HG02759 (cell line): ENCODE measurements around the gene GSTO2.

Experiments used
- ATAC-seq: cut with Tn5 transposase; IDR thresholded peaks from one replicate; pipeline ENCODE4 v1.9.1; 2021; ENCODE audit warnings: mild to moderate bottlenecking, moderate library complexity; ENCODE audit not compliant: unreplicated experiment

GSTO2 gene

DNA sequence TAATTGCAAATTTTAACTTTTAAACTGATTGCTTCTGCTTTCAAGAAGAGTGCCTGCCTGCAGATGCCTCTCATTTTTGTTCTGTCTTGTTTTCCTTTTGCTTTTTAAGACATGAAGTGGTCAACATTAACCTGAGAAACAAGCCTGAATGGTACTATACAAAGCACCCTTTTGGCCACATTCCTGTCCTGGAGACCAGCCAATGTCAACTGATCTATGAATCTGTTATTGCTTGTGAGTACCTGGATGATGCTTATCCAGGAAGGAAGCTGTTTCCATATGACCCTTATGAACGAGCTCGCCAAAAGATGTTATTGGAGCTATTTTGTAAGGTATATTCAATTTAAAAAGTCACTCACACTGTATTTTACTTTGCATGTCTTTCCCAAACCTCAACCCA lies 8.8 kb downstream of the GSTO2 start:
- ATAC-seq = no peak

DNA sequence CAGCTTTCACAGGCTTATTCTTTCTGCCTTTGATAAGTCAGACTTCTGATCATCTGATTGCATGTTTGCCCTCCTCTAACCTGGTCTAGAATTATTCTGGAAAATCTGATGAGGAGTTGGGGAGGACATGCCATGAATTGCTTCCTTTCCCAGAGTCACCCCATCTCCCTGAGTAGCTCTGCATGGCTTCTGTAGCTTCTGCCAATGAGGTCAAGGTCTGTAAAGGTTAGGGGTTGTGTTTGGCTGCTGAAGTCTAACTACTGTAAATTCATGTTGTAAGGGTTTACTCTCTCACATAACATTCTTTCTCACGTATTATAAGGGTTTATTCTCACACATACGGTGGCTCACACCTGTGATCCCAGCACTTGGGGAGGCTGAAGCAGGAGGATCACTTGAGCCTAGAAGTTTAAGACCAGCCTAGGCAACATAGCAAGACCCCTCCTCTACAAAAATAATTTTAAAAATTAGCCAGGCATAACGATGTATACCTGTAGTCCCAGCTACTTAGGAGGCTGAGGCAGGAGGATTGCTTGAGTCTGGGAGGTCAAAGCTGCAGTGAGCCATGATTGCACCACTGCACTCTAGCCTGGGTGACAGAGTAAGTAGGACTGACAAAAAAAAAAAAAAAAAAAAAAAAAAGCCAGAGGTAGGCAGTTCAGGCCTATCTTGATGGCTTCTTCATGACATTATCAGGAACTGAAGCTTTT lies 10.7 kb downstream of the GSTO2 start:
- ATAC-seq = no peak

DNA sequence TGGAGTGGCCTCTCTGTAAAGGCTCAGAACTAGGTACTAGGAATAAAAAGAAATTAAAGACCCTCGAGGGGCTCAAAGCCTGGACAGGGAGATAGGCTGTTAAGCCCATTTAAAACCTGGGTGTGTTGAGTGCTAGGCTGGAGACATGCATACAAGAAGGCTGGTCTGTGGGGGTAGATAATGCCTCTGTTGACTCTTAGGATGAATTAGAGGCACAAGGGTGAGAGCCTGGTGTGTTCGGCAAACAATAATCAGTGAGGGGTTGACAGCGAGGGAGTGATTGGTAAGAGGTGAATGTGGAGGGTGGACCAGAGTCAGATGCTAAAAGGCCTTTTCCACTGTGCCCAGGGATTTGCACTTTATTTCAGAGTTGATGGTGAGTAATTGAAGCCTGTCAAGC lies 12.7 kb downstream of the GSTO2 start:
- ATAC-seq = no peak

DNA sequence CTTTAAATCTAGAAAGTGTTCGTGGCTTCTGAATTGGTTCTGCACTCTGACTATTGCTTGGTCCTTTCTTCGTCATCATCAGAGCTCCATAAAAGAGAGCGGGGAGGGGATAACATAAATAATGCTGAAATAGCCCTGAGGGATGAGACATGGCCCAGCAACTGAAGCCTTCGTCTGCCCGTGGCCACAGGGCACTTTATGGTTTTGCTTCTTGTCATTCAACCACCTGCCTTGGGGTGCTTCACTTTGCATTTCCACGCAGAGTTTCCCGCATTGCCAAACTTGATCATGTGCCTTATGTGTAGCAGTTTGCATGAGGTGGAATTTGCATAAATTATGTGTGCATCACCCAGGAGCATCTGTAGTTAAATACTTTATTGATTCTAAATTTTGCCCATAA lies 15.9 kb downstream of the GSTO2 start:
- ATAC-seq = no peak

DNA sequence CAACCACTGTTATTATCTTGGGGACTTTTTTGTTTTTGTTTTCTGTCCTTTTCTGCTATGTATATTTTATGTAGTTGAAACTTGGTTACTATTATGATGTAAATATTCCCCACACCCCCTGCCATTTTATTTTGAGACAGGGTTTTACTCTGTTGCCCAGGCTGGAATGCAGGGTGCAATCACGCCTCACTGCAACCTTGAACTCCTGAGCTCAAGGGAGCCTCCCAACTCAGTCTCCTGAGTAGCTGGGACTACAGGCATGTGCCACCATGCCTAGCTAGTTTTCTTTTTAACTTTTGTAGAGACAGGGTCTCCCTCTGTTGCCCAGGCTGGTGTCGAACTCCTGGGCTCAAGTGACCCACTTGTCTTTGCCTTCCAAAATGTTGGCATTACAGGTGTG lies 18.0 kb downstream of the GSTO2 start:
- no peak for ATAC-seq

DNA sequence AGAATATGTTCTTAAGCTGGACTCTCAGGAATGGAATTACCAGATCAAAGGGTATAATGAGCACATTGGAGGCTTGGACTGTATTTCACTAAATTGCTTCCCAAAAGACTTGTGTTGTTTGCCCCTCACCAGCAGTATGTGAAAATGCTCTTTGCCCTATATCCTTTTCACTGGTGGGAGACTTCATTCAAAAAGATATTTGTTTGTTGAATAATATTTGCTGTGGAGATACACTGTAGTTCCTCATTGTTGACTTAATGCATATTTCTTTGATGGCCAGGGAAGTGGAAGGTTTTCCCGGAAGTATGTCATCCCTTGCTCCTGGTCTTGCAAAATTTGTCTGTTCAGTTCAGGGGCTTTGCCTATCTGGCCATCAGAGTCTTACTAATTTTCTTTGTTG lies 19.4 kb downstream of the GSTO2 start:
- no peak for ATAC-seq

DNA sequence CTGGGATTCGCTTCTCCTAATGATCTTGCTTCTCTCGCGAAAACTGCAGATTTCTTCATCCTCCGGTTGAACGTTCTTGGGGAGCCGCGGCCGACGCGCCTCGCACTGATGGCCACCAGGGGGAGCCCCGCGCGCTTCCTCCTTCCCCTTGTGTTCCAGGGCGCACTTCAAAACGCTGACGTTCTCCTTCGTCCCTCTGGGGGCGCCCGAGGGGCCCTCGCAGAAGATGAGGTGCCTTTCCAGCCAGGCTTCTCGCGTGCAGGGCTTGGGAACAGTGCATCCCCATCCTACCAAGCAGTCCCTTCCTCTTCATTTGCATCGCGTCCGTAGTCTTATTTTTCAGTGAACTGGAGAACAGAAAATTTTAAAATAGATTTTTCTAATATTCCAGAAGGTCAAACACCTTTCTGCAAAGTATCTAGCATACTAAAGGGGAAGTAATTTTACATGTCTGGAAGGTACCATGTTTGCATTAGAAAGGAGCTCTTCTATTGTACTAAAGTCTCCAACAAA lies 22.5 kb downstream of the GSTO2 start:
- ATAC-seq = peak; percentile 99

DNA sequence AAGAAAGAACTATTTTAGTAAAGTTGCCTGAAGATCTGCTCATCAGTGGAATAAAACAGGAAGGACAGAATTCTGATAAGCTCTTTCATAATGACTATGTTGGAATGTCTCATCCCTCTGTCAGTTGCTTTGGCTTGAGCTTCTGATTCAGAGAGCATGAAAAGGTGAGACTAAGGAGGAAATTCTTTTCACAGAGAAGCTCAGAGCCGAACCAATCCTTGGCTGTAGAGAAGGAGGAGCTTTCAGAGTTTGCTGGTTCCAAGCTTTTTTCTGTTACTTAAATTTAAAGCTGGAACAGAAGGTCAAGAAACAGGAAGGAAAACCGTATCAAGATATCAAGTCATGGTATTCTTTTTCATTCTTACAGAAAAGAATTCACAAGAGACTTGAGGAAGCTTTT lies 24.0 kb downstream of the GSTO2 start:
- no peak for ATAC-seq

DNA sequence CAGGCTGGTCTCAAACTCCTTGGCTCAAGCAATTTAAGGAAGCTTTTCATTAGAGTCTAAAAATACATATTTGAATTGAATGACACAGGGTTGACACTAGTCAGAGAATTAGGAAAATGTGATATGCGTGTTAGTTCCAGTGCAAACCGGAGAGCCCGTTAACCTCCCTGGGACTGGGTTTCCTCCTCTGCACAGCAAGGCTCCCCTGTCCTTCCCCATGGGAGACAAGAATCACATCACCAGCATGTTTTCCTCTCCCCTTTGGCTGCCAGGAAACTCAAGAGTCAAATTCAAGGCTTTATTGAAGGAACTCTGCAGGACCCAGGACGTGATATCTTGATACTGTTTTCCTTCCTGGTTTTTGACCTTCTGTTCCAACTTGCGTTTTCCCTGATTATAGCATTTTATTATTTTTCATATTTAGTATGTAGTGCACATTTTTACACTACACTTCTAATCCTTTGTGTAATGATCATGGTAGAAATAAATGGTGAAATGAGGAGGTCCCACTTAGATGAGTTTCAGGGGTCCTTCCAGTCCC lies 24.9 kb downstream of the GSTO2 start:
- no peak for ATAC-seq

DNA sequence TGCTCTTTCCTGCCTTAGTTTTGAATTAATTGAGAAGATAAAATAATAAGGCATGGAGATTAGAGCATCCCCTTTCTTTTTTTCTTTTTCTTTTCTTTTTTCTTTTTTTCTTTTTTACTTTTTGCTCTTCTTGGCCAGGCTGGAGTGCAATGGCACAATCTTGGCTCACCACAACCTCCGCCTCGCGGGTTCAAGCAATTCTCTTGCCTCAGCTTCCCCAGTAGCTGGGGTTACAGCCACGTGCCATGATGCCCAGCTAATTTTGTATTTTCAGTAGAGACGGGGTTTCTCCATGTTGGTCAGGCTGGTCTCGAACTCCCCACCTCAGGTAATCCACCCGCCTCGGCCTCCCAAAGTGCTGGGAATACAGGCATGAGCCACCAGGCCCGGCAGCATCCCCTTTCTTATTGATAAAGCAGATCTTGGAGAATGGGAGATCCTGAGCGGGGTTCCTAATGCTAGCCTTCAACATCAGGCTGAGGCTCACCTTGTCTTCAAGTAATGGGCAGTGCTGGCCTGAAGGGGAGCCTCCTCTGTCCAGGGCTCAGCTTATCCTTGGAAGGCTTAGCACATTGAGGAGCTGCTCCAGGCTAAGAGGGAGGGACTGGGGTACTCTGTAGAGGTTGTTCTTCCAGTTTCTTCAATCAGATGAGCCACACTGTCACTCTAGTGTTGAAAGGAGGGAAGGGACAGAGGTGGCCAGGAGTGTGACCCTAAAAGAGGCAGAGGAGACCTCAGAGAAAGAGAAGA lies 27.9 kb downstream of the GSTO2 start:
- no peak for ATAC-seq

DNA sequence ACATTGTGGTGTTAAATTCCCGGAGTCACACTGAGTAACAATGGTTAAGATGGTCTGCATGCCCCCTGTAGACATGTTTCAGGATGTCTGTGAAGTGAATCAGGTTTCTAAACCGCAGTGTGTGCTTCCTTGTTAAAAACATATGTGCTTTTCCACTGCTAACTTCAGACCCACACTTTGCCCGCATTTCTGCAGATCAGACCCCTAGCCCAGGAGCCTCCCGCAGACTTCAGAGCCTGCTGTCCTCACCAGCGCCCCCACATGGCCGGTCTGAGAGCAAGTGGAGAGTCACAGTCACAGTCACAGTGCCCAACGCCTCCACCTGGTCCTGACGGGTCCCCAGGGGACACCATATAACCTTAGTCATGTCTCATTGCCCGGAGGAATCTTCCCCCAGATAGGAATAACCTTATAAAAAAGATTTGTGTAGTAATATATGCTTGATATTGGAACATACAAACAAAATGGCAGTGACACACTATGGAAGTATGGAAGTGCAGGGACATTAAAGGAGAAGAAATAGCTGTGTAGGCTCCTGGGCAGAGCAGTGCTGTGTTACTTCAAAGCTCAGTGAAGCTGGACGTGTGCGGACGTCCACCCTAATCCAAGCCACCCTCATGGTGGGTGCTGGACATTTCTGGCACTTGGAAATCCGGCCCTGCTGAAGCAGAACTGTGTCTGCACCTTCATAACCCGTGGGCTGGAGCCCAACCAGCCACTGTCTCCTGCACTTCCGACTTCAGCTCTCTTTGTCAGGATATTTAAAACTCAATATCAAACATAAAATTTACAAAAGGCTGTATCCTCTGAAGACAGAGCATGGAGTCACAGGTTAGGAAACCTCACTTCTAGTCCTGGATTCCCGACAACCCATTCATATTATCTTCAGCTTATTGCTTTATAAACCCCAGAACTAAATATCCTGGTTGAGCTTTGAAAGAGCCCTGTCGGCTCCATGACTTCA lies 29.0 kb downstream of the GSTO2 start:
- ATAC-seq = no peak

DNA sequence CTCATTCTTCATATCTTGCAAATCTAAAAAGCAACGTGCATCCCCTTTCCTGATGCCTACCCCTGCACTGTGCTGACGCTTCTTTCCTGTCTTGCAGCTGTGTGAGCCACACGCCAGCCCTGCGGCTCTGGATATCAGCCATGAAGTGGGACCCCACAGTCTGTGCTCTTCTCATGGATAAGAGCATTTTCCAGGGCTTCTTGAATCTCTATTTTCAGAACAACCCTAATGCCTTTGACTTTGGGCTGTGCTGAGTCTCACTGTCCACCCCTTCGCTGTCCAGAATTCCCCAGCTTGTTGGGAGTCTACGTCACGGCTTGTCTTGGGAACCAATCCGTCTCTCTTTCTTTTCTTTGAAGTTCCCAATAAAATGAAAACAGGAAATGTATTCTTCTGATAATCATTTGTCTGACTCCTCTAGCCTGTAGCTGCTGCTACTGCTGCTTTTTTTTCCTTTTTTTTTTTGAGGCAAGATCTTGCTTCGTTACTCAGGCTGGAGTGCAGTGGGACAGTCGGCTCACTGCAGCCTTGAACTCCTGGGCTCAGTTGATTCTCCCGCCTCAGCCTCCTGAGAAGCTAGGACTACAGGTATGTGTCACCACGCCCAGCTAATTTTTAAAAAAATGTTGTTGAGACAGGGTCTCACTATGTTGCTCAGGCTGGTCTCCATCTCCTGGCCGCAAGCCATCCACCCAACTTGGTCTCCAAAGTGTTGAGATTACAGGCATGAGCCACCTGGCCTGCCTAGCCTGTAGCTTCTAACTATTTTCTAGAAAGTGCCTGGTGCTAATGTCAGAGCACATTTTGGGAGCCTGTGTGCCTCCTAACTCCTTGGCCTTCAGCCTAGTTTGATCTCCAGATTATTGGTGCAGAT lies 30.3 kb downstream of the GSTO2 start:
- ATAC-seq = no peak

DNA sequence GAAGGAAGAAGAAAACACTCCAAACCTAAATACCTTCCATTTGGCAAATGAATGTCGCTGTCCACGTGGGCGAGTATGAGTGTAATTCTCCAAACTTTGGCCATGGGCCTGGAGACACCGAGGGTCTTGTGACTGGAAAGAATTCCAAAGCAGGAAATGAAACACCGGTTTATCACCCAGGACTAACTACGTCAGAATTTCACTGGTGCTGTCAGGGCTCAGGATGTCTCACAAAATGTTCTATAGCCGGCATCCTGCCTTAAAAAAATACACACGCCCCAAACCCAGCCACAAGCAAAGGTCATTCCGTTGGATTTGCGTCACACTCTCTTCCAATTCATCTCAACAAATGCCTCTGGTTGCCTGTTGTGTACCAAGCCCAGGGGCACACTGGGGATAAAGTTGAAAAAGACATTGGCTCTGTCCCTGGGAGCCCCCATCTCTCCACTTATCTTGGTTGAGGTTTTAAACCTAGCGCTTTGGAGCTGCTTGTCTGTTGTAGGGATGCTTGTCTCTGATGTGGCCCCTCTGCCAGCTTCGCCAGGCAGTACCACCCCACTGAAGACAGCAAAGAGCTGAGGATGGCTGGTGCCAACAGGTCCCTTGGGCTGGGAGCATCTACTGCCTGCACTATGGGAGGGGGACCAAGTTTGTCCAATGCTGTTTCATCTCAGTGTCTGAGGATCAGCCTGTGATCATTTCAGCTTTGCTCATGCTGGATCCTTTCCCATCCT lies 31.2 kb downstream of the GSTO2 start:
- no peak for ATAC-seq

DNA sequence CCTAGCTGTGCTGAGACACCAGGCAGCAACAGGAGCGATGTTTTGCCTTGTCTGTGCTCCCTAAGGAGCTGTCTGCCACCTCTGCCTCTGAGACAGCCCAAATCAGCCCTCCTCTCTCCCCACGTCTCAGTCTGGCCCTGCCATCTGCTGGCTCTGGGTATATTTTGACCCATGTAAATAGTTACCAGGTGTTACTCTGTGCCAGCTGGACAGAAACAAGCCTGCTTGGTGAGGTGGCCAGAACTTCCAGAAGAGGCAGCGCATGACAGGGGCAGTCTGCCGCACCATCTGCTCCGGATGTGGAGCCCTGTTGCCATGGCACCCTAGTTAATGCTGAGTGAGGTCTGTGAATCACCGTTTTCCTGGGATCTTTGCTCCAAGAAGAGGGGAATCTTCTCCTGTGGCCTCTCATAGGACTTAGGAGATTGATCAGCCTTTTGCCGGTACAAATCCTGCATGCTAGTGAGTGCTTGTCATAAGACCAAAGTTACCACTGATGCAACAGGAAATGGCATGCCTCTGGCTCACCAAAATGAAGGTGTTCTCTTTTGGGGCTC lies 31.8 kb downstream of the GSTO2 start:
- ATAC-seq = peak; percentile 49

DNA sequence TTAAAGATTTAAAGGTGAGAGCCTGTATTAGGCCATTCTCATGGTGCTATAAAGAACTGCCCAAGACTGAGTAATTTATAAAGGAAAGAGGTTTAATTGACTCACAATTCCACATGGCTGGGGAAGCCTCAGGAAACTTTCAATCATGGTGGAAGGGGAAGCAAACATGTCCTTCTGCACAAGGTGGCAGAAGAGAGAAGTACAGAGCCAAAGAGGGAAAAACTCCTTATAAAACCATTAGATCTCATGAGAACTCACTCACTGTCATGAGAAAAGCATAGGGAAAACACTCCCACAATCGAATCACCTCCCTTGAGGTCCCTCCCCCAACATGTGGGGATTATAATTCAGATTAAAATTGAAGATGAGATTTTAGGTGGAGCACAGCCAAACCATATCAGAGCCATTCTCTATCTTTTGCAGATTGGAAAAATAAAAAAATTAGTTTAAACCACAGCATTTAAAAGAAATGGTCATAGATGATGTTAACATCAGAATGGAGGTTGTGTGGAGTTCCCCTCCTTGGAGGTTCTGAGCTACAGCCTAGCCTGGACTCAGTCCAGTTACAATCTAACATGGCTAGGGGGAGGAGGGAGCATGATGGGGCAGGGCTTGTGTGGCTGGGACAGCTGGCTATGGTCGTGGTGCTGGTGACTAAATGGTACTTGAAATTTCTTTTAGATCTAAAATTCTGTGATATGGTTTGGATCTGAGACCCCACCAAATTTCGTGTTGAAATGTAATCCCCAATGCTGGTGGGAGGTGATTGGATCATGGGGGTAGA lies 33.1 kb downstream of the GSTO2 start:
- ATAC-seq = no peak

DNA sequence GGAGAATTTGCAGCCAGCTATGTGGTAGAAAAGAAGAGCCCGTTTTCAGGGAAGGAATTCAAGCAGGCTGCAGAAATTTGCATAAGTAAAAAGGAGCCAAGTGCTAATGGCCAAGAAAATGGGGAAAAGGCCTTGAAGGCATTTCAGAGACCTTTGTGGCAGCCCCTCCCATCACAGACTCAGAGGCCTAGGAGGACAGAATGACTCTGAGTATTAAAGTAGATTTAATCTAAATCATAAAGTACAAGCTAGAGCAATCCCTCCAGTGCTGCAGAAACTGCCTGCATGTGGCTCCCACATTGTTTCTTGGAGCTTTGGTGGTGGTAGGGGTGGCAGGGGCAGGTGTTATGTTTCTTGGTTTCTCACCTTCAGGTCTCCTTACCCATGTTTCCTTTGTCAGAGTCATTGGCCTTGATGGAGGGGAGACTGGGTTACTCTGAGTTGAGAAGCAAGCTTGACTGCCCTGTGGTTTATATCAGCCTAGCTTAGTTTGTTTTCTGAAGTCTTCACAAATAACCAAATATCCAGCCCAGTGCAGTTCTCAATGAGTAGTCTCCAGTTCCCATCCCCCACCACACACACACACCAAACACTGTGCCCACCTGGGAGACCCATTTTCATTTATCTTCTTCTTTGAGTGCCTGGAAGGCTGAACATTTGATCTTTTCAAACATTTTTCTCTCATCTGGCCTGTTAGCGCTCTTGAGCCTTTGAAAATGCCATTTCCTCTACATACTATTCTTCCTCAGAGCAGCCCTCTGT lies 34.8 kb downstream of the GSTO2 start:
- no peak for ATAC-seq

DNA sequence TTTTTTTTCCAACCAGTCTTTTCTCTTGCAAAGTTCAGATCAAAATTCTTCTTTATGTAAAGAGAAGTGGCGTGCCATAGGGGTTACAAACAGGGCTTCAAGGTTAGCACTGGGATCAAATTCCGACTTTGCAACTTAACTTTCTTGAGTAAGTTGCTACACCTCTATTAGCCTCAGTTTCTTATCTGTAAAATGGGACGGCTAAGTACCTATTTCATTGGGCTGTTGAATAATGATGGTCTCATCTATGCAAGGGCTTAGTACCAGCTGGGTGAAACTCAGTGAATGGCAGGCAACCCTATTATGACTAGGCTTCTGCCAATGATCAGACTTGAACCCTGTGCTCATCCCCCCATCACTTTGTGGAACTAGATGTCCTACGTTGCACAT lies 35.4 kb downstream of the GSTO2 start:
- no peak for ATAC-seq

DNA sequence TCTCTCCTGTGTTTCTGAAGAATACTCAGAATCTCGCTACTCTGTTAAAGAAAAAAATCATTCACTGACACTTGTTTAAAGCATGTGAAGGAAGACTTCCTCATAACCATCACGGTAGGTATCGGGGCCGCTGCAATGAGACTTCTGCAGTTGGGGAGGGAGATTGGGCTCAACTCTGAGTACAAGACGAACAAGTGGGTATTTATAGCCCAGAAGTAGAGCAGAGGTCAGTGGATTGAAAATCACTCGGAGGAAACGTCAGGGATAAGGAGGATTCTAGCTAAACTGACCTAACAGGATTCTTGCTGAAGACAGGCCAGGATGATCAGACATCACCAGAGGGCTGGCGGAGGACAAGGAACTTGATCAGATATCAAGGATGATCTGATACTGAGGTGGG lies 35.9 kb downstream of the GSTO2 start:
- ATAC-seq = no peak
